Measurements from ENCODE around the gene RFTN1. TPM values are rescaled to one million over a fixed set of nuclear protein-coding genes. Genes with fewer than 3 reads are reported as not detected.
"Not testable (repeated sequence)": the region's sequence is repeated elsewhere in the genome, so short reads cannot be mapped to it uniquely, and the experiment has no call there.

The RFTN1 gene
- total and polyA plus RNA-seq, 12 donors = 8.3 to 35.7 (median 17.4) TPM

- 87 to 96% (median 91%) methylated on average over 3 of the region's 3 CpGs; no CpG with 5 or more reads in 1 of the 4 donors for WGBS, 4 donors
- no peak for TF ChIP-seq POLR2A (IDR thresholded peaks at IDR 0.05)
- no peak for TF ChIP-seq CTCF (IDR thresholded peaks at IDR 0.05)
- Histone ChIP-seq H3K4me1 (replicated peaks in 1 of 2) (no peaks in the 10 kb centered on the region), H3K36me3 (replicated peaks in 1 of 2) (peaks cover 0 to 18% of the 10 kb centered on the region in 2 donors), H3K27ac (no peak overlapping the region), H3K9me3 (replicated peaks in 1 of 3) (no peaks in the 10 kb centered on the region), H3K27me3 (no peaks in the 10 kb centered on the region), H3K4me3 (no peak overlapping the region)
- no peak for DNase-seq
- intact Hi-C loops (cut with DNase I) = no loop called here
Observed at GRCh38 chr3:16316396-16316795, 197.1 kb downstream of the RFTN1 start.

- Histone ChIP-seq H3K36me3 (replicated peaks in 1 of 2) (peaks cover 0 to 18% of the 10 kb centered on the region in 2 donors), H3K27ac (no peak overlapping the region), H3K4me3 (no peak overlapping the region), H3K4me1 (replicated peaks in 1 of 2) (no peaks in the 10 kb centered on the region), H3K27me3 (no peaks in the 10 kb centered on the region), H3K9me3 (replicated peaks in 1 of 3) (no peaks in the 10 kb centered on the region)
- WGBS, 4 donors = 86 to 89% (median 88%) methylated on average over 7 of the region's 7 CpGs
- intact Hi-C loops (cut with DNase I) = no loop called here
- DNase-seq = no peak
- TF ChIP-seq CTCF (IDR thresholded peaks at IDR 0.05) = no peak
- no peak for TF ChIP-seq POLR2A (IDR thresholded peaks at IDR 0.05)
Observed at GRCh38 chr3:16315623-16316022, 197.9 kb downstream of the RFTN1 start.

- 79 to 89% (median 86%) methylated on average over 5 of the region's 5 CpGs for WGBS, 4 donors
- no peaks in the 10 kb centered on the region for H3K9me3 ChIP-seq (replicated peaks in 1 of 3)
- TF ChIP-seq POLR2A (IDR thresholded peaks at IDR 0.05) (no peak), CTCF (IDR thresholded peaks at IDR 0.05) (no peak)
- no peak overlapping the region for H3K4me3 ChIP-seq
- intact Hi-C loops (cut with DNase I) = no loop called here
- no peak for DNase-seq
- H3K27me3 ChIP-seq = no peaks in the 10 kb centered on the region
- H3K36me3 ChIP-seq (replicated peaks in 1 of 2) = peaks cover 0 to 15% of the 10 kb centered on the region in 2 donors
- H3K4me1 ChIP-seq (replicated peaks in 1 of 2) = no peaks in the 10 kb centered on the region
- no peak overlapping the region for H3K27ac ChIP-seq
Observed at GRCh38 chr3:16313886-16314645, 199.4 kb downstream of the RFTN1 start.

GRCh38 chr3:16311960-16312451 is 201.5 kb downstream of the RFTN1 start:
- no peaks in the 10 kb centered on the region for H3K27me3 ChIP-seq
- no peak for DNase-seq
- peak overlapping the region in 1 of 5 donors; percentile 49 for H3K27ac ChIP-seq
- no peak overlapping the region for H3K4me3 ChIP-seq
- WGBS, 4 donors = 54 to 73% (median 61%) methylated on average over 5 to 6 of the region's 6 CpGs
- intact Hi-C loops (cut with DNase I) = no loop called here
- no peaks in the 10 kb centered on the region for H3K4me1 ChIP-seq (replicated peaks in 1 of 2)
- no peaks in the 10 kb centered on the region for H3K9me3 ChIP-seq (replicated peaks in 1 of 3)
- TF ChIP-seq POLR2A (IDR thresholded peaks at IDR 0.05) = no peak
- no peak for TF ChIP-seq CTCF (IDR thresholded peaks at IDR 0.05)
- peaks cover 0 to 10% of the 10 kb centered on the region in 2 donors for H3K36me3 ChIP-seq (replicated peaks in 1 of 2)

GRCh38 chr3:16310486-16310885 is 203.0 kb downstream of the RFTN1 start:
- WGBS, 4 donors = 95 to 98% (median 97%) methylated on average over 4 to 7 of the region's 7 CpGs
- H3K27ac ChIP-seq; H3K36me3 ChIP-seq (replicated peaks in 1 of 2); H3K27me3 ChIP-seq; H3K4me1 ChIP-seq (replicated peaks in 1 of 2); H3K9me3 ChIP-seq (replicated peaks in 1 of 3); H3K4me3 ChIP-seq; intact Hi-C loops (cut with DNase I); DNase-seq: not testable (repeated sequence)
